Mesothelial cell of epicardium (in vitro differentiated cells): Measurements from ENCODE around the gene IMPA2. TPM values are rescaled to one million over a fixed set of nuclear protein-coding genes. Genes with fewer than 3 reads are reported as not detected.

Experiments
- DNase-seq, 2 experiments: peaks; one replicate each; pipeline ENCODE4 v3.0.0; 2021; ENCODE audit warnings: low spot score in 2 of 2; ENCODE audit not compliant: unreplicated experiment in 2 of 2
- H3K27ac Mint-ChIP-seq: 2 replicates; pipeline ENCODE4 v1.8.0; 2021; ENCODE audit warnings: mixed read lengths
- H3K27me3 Mint-ChIP-seq: 2 replicates; pipeline ENCODE4 v1.8.0; 2021; ENCODE audit warnings: low read depth, mixed read lengths
- H3K36me3 Mint-ChIP-seq: 2 replicates; pipeline ENCODE4 v1.8.0; 2021; ENCODE audit warnings: mixed read lengths
- H3K4me1 Mint-ChIP-seq: 2 replicates; pipeline ENCODE4 v1.8.0; 2021; ENCODE audit warnings: mixed read lengths
- H3K4me3 Mint-ChIP-seq: 2 replicates; pipeline ENCODE4 v1.8.0; 2021; ENCODE audit warnings: mild to moderate bottlenecking, moderate library complexity, mixed read lengths
- H3K9me3 Mint-ChIP-seq: 2 replicates; pipeline ENCODE4 v1.8.0; 2021; ENCODE audit warnings: mixed read lengths
- CTCF ChIP-seq: fragments of 200-600 bp; sonication (generic); IDR thresholded peaks from one replicate; pipeline ENCODE4 v1.5.0; 2021; ENCODE audit warnings: antibody characterized with exemption; ENCODE audit not compliant: unreplicated experiment
- total RNA-seq: library from RNA; stranded (reverse); gene quantifications from 3 replicates; pipeline ENCODE4 v1.2.1, GENCODE V29; 2021

IMPA2 gene
- total RNA-seq, 1 donor from 2014 or later, result 30.6 TPM

DNA sequence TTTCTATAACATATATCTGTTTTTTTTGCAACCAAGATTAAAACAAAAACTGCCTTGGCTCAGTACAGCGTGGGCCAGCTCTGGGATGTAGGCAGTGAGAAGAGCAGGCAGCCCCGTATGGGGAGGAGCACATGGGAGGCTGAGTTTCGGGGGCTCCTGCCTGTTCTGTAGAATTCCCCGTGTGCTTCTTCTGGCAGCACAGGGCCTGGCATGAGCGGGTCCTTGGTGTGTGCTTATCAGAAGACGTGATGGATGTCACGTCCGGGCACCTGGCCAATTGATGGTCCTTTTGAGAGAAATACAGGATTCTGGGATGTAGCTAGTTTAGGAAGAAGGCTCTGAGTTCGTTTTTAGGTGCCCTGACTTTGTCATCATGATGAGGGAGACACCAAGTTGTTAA lies 16.2 kb downstream of the IMPA2 start:
- no peak overlapping the region for H3K27ac Mint-ChIP-seq

GRCh38 chr18:11998193-11998592 lies 16.9 kb downstream of the IMPA2 start:
- Mint-ChIP-seq H3K27ac (no peak overlapping the region), H3K4me1 (peaks cover 17% of the 10 kb centered on the region), H3K36me3 (peaks cover 6% of the 10 kb centered on the region), H3K27me3 (no peaks in the 10 kb centered on the region), H3K9me3 (no peaks in the 10 kb centered on the region), H3K4me3 (no peak overlapping the region)
- TF ChIP-seq CTCF, result no peak
- DNase-seq, result no peak

More for the DNA sequence above, 16.2 kb downstream of the IMPA2 start:
- H3K4me3 Mint-ChIP-seq, result no peak overlapping the region
- H3K27me3 Mint-ChIP-seq, result no peaks in the 10 kb centered on the region
- TF ChIP-seq CTCF, result no peak
- DNase-seq, result no peak
- H3K36me3 Mint-ChIP-seq, result peaks cover 6% of the 10 kb centered on the region
- H3K9me3 Mint-ChIP-seq, result no peaks in the 10 kb centered on the region
- H3K4me1 Mint-ChIP-seq, result peaks cover 17% of the 10 kb centered on the region

DNA sequence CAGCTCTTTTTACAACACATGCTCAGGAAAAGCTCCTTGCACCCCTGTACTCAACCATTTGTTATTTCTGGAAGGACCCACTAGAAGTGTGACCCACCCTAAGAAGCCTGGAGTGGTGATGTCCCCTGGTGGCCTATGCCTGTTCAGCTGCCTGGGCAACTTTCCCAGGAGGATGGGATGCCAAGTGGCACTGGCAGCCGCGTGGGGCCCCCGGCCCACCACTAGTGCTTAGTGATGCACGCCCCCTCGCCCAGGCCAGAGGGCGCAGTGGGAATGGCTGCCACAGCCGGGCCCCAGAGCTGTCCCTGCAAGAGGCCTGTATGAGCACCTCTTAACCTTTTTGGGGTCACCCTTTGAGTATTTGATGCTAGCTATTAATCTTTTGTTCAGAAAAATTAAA lies 18.1 kb downstream of the IMPA2 start:
- Mint-ChIP-seq H3K27me3 (no peaks in the 10 kb centered on the region), H3K27ac (no peak overlapping the region), H3K36me3 (peaks cover 10% of the 10 kb centered on the region), H3K9me3 (no peaks in the 10 kb centered on the region), H3K4me3 (no peak overlapping the region), H3K4me1 (peaks cover 15% of the 10 kb centered on the region)
- TF ChIP-seq CTCF, result no peak
- no peak for DNase-seq

- no peak overlapping the region for H3K27ac Mint-ChIP-seq
- H3K4me3 Mint-ChIP-seq, result no peak overlapping the region
- no peak for DNase-seq
- no peaks in the 10 kb centered on the region for H3K27me3 Mint-ChIP-seq
- TF ChIP-seq CTCF, result no peak
- peaks cover 7% of the 10 kb centered on the region for H3K4me1 Mint-ChIP-seq
- H3K9me3 Mint-ChIP-seq, result no peaks in the 10 kb centered on the region
- H3K36me3 Mint-ChIP-seq, result peaks cover 10% of the 10 kb centered on the region
Observed at GRCh38 chr18:12000072-12000659, 18.9 kb downstream of the IMPA2 start.

- no peak overlapping the region for H3K4me3 Mint-ChIP-seq
- H3K36me3 Mint-ChIP-seq, result peaks cover 10% of the 10 kb centered on the region
- no peaks in the 10 kb centered on the region for H3K9me3 Mint-ChIP-seq
- no peak for TF ChIP-seq CTCF
- no peak overlapping the region for H3K27ac Mint-ChIP-seq
- H3K4me1 Mint-ChIP-seq, result no peaks in the 10 kb centered on the region
- H3K27me3 Mint-ChIP-seq, result no peaks in the 10 kb centered on the region
- DNase-seq, result no peak
Observed at GRCh38 chr18:12001421-12001820, 20.1 kb downstream of the IMPA2 start.

- no peak for TF ChIP-seq CTCF
- H3K27me3 Mint-ChIP-seq, result no peaks in the 10 kb centered on the region
- H3K4me1 Mint-ChIP-seq, result no peaks in the 10 kb centered on the region
- H3K9me3 Mint-ChIP-seq, result no peaks in the 10 kb centered on the region
- DNase-seq, result no peak
- H3K27ac Mint-ChIP-seq, result no peak overlapping the region
- H3K36me3 Mint-ChIP-seq, result peaks cover 14% of the 10 kb centered on the region
- H3K4me3 Mint-ChIP-seq, result no peak overlapping the region
Observed at GRCh38 chr18:12003894-12004293, 22.6 kb downstream of the IMPA2 start.
